KOPT-K1 (cell line): ENCODE data around the gene CARD16.
A peak's percentile ranks its signal among the peaks of the same experiment; 100 is the strongest.
"Not testable (repeated sequence)": the region's sequence is repeated elsewhere in the genome, so short reads cannot be mapped to it uniquely, and the experiment has no call there.

ENCODE experiments used
- H3K27ac ChIP-seq: fragments of 200-600 bp; sonication (generic); 2 replicates; pipeline ENCODE4 v1.5.1; 2016; ENCODE audit warnings: antibody characterized with exemption, mild to moderate bottlenecking, low read depth, low read length; ENCODE audit not compliant: poor library complexity, severe bottlenecking
- H3K36me3 ChIP-seq: fragments of 200-600 bp; sonication (generic); 2 replicates; pipeline ENCODE4 v1.5.1; 2017; ENCODE audit warnings: antibody characterized with exemption, mild to moderate bottlenecking, low read length, moderate library complexity; ENCODE audit not compliant: insufficient read depth
- H3K9me3 ChIP-seq: fragments of 200-600 bp; sonication (generic); 2 replicates; pipeline ENCODE4 v1.5.1; 2017; ENCODE audit warnings: antibody characterized with exemption, low read length, mild to moderate bottlenecking; ENCODE audit not compliant: insufficient read depth, poor library complexity, severe bottlenecking

The CARD16 gene

DNA sequence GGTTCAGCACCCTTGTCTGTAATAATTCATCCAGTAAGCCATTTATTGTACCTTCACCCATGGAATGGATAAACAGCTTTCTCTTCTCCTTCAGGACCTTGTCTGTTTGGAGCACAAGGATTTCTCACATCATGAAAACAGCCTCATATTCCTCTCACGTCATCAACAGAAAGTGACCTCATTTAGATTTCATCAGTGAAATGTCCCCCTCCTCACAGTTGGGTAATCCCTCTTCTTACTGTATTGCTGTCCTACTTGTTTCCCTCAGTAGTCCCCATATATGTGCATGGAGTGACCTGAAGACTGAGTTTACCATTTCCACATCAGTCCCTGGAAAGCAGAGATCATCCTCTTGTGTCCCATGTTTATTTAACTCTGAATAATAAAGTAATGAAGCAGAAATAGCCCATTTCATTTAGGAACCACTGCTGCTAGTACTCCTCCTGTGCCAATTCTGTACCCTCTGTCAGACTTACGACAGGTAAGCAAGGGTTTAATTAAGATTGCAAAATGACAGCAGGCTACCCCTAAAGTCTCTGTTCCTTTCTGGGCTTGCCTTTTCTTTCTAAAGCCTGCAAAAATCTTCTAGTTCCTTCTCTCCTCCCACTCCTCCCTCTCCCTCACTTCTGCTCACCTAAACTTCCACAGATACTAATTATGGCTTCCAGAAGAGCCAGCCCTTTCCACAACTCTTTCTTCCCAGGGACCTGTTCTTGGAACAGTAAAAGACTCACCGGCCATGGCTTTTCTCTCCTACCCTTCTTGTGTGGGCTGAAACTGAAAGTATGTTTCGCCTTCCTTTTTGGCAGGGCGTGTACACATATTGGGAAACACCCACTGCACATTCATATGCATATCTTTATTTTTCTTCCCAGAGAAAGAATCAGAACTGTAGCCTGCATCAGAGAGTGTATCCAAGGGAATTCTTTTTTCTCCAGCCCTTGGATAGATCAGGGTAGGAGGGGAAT lies at the start of gene CARD16:
TSS of gene CARD16 (minus strand) at position 779 of the 968 bp plus-strand sequence. CDS start at position 741, 38 bp downstream.
- H3K9me3 ChIP-seq = not testable (repeated sequence)
- H3K36me3 ChIP-seq = peaks cover 10% of the 10 kb centered on the region
- peak within 1 kb of the TSS; percentile 77 for H3K27ac ChIP-seq

DNA sequence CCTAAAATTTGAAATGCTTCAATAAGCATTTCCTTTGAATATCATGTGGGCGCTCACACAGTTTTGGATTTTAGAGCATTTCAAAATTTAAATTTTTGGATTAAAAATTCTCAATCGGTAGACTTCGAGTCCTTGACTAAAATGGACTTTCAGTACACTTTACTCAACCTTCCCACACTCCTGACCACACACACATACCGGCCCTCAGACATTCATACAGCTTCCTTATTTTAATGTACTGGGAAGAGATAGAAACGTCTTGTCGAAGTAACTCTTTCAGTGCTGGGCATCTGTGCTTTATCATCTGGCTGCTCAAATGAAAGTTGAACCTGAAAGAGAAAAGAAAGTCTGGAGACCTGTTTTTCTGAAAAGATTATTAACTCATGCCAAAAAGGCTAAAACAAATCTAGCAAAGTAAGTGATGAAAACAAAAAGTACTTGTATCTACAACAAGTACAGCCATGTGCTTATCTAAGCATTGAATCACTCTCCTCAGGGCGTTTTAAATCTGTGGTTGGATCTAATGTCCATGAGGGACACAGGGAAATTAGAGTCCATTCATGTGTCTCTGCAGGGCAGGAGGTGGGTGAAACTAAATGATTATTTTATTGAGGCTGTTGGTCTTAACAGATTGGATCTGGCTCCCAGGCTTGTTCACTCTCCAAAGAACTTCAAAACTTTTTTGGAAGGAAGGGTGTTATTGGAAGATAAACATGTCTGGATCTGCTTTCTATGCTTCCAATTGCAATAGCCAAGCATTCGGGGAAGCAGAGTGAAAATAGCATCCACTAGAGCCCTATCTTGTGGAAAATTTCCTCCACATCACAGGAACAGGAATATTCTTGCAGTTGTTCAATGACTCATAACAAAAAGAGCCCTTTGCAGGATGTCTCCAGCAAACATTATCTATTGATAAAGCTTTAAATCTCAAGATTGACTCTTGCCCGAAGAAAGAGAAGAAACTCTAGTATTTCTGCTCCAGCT lies 47.4 kb upstream of the CARD16 start:
- Histone ChIP-seq H3K9me3 (no peaks in the 10 kb centered on the region), H3K36me3 (no peaks in the 10 kb centered on the region), H3K27ac (no peak overlapping the region)

DNA sequence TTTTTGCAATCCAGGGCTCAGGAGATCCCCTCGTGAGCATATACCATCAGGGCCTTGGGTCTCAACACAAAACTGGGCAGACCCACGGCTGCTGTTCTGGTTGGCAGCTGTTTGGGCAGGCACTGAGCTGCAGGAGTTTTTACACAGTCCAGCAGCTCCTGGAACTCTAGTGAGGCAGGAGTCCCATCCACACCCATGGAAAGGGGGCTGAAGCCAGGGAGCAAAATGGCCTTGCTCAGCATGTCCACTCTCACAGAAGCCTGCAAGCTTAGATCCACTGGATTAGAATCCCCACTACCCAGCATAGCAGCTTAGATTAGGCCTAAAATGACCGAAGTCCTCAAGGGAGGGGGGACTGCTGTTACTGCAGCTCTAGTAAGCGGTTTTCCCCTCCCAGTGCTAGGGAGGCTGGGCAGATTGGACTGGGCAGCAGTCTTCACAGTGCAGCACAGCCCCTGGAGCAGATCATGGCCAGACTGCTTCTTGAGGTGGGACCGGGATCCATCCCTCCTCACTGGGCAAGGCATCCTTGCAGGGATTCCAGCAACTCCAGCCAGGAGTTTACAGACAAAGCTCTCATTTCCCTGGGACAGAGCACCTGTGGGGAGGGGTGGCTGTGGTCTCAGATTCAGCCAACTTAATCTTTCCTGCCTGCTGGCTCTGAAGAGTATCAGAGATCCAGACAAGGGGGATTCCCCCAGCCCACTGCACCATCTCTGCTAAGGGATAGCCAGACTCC lies 36.4 kb upstream of the CARD16 start:
- no peaks in the 10 kb centered on the region for H3K36me3 ChIP-seq
- no peaks in the 10 kb centered on the region for H3K9me3 ChIP-seq
- no peak overlapping the region for H3K27ac ChIP-seq

DNA sequence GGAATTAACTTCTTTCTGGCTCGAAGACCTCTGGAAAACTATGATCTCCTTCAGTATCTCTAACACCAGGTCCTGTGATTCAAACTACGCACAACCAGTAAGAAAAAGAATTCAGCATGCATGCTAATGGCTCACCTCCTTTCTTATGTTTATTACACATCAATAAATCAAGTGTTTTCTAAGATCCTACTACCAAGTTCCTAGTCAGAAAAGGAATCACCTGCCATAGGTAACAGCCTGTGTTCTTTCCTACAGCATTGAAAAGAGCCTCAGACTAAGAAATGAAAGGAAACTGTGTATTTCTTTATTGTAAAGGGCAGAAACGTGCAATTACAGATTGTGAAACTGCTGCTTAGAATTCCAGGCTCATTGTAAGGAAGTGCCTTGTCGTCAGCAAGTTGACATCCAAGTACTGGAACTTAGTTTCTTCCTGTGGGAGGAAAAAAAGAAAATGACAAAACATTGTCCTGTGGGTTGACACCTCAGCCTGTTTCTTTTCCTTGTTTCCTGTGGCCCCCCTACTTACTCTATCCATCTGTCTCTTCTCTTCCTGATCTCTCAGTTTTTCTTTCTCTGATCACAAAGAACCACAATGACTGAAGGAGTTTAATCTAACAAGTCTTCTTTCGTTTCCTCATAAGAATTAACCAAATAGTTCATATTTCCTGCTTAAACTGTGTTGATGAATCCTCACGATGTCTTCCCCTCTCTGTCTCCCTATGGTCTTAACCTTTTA lies 35.2 kb upstream of the CARD16 start:
- not testable (repeated sequence) for H3K9me3 ChIP-seq, H3K27ac ChIP-seq, H3K36me3 ChIP-seq

DNA sequence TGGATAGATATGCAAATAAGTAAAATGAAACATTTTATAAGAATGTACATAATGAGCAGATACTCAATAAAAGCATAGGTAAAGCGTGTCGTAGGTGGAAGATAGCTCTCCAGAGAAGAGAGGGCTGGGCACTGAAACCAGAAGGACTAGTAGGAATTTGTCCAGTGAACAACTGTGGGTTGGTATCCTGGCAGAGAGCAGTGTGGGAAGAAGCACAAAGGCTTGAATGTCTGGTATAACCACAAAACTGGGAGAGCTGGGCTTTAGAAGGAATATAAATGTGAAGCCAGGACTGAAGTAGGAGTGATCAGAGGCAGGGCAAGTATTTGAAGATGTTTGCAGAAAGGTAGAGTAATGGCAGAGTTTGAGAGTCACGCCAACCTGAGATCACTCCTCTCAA lies 33.1 kb upstream of the CARD16 start:
- Histone ChIP-seq H3K27ac (no peak overlapping the region), H3K36me3 (no peaks in the 10 kb centered on the region), H3K9me3 (no peaks in the 10 kb centered on the region)

DNA sequence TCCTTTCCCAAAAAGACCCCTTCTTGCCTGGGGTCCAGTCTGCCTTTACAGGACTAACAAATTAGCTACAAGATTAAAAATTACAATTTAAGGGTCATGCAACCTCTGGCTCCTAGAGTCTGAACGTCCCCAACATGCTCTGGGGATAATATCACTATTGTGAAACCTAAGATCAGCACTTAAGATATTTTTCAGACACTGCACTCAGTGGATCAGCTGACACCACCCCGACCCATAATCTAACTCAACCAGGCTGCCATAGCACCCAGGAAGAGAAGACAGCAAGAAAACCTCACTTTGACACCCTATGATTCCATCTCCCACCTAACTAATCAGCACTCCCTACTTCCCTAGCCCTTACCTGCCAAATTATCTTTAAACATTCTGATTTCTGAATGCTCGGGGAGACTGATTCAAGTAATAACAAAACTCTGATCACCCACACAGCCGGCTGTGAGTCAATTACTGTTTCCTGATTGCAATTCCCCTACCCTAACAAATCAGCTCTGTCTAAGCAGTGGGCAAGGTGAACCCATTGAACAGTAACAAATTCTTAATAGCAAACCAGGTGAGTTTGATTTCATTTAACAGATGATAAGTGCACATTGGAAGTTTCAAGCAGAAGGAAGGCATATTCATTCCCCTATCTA lies 32.1 kb upstream of the CARD16 start:
- not testable (repeated sequence) for H3K36me3 ChIP-seq, H3K9me3 ChIP-seq, H3K27ac ChIP-seq

DNA sequence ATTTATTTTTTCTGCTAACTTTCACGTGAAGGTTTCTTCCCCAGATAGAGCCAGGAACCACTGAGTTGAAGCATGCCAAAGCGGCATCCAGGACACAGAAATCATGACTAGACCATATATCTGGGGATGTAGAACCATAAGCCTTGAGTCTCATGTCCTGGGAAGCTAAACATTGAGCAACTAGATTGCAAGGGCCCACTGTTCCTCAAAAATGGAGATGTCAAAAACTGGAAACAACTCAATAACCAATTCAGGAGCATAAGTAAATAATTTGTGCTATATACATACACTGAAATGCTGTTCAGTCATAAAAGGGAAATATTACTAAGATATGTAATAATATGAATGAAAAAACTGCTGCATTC lies 29.0 kb upstream of the CARD16 start:
- H3K9me3 ChIP-seq = no peaks in the 10 kb centered on the region

DNA sequence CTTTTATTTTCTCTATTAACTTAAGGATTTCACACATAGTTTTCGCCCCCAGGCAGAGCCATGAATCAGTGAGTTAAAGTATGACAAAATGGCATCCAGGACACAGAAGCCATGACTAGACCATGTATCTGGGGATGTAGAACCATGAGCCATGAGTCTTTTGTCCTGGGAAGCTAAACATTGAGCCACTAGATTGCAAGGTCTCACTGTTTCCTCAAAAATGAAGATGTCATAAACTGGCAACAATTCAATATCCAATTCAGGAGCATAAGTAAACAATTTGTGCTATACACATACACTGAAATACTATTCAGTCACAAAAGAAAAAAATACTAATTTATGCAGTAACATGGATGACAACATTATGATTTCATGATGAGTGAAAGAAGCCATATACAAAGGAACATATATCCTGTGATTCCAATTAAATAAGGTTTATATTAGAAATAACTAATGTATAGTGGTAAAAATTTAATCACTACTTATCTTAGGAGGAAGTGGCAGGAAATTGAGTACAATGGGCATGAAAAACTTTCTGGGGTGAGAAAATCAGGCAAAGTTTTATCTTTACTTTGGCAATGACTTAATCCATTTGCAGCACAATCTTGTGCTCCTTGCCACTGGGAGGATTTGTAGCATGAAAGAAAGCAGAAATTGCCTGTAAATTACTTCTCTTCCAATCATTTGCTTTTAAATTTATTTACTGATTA lies 28.5 kb upstream of the CARD16 start:
- no peaks in the 10 kb centered on the region for H3K36me3 ChIP-seq
- H3K27ac ChIP-seq = no peak overlapping the region
- H3K9me3 ChIP-seq = no peaks in the 10 kb centered on the region

More for the DNA sequence above, 29.0 kb upstream of the CARD16 start:
- Histone ChIP-seq H3K36me3 (no peaks in the 10 kb centered on the region), H3K27ac (no peak overlapping the region)

DNA sequence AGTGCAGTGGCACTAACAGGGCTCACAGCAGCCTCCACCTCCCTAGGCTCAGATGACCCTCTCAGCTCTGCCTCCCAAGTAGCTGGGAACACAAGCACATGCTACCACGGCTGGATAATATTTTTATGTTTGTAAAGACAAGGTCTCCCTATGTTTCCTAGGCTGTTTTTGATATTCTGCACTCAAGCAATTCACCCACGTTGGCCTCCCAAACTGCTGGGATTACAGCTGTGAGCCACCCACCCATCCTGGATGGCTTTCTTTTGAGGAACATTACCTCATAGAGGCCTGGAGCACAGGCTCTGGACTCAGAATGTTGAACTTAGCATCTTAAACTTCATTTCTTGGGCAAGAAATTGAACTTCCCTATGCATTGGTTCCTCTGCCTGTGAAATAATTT lies 26.9 kb upstream of the CARD16 start:
- not testable (repeated sequence) for H3K9me3 ChIP-seq, H3K27ac ChIP-seq, H3K36me3 ChIP-seq

DNA sequence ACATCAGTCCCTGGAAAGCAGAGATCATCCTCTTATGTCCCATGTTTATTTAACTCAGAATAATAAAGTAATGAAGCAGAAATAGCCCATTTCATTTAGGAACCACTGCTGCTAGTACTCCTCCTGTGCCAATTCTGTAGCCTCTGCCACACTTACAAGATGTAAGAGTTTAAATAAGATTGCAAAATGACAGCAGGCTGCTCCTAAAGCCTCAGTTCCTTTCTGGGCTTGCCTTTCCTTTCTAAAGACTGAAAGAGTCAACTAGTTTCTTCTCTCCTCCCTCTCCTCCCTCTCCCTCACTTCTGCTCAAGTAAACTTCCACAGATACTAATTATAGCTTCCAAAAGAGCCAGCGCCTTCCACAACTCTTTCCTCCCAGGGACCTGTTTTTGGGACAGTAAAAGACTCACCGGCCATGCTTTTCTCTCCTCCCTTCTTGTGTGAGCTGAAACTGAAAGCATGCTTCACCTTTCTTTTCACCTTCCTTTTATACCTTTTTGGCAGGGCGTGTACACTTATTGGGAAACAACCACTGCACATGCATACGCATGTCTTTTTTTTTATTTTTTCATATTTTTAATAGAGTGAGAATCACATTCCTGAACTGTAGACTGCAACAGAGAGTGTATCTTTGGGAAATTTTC lies 26.1 kb upstream of the CARD16 start:
- Histone ChIP-seq H3K36me3 (no peaks in the 10 kb centered on the region), H3K27ac (no peak overlapping the region), H3K9me3 (no peaks in the 10 kb centered on the region)

DNA sequence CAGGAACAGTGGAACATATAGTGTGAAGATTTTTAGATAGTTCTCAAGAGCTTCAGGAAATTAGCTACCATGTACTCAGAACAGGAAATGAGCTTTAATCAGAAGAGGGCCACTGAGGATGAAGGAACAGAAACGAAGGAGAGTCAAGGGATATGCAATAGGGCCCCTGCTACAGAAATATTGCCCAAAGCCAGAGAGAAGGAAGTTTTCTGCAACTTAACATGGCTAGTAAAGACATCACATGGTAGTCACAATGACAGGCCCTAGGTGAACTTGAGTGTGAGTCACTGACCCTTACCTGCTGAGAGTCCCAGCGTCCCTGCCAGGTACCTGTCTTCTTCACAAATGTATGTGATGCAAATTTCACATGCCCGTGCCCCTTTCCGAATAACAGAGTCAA lies 25.2 kb upstream of the CARD16 start:
- Histone ChIP-seq H3K9me3 (no peaks in the 10 kb centered on the region), H3K36me3 (no peaks in the 10 kb centered on the region), H3K27ac (no peak overlapping the region)

DNA sequence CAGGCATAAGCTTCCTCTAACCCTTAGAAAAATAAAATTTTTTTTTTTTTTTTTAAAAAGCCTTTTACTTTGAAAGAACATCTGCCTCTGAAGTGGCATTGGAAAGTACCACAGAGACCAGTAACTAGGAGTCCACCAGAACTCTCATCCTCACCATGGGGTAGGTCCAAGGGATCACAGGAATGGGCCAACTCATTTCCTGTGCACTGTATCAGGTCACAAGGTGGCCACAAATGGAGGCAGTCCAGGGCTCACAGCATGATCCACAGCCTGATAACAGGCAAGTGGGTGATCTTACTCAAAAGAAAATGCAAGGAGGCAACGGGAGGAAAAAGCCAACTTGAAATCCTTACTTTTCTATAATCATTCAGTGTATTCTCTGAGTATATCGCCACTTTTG lies 24.6 kb upstream of the CARD16 start:
- not testable (repeated sequence) for H3K9me3 ChIP-seq, H3K27ac ChIP-seq, H3K36me3 ChIP-seq
